ENCODE data around the gene PIK3CB. TPM values are rescaled to one million over a fixed set of nuclear protein-coding genes. Genes with fewer than 3 reads are reported as not detected.

PIK3CB gene
- total RNA-seq, 2 donors from 2014 or later, result 51.4 to 53.0 TPM

GRCh38 chr3:138863776-138864113 lies 29.0 kb upstream of the PIK3CB start:
- Histone ChIP-seq H3K36me3 (ENCODE audit: control insufficient read depth, insufficient read depth, low read length) (no peaks in the 10 kb centered on the region), H3K9me3 (ENCODE audit: control insufficient read depth, low read length) (no peaks in the 10 kb centered on the region), H3K9ac (ENCODE audit: extremely low read depth, low read length, poor library complexity, severe bottlenecking) (no peak overlapping the region), H3K27ac (ENCODE audit: low read depth, low read length) (no peak overlapping the region), H3K27me3 (ENCODE audit: control insufficient read depth, insufficient read depth, low read length, poor library complexity, severe bottlenecking) (no peaks in the 10 kb centered on the region), H3K4me1 (ENCODE audit: control insufficient read depth, insufficient read depth, low read length) (peaks cover 14% of the 10 kb centered on the region), H3K4me3 (ENCODE audit: low read length) (peak overlapping the region; percentile 67)
- Mint-ChIP-seq H3K9me3 (no peaks in the 10 kb centered on the region), H3K27me3 (ENCODE audit: insufficient read depth) (no peaks in the 10 kb centered on the region), H3K36me3 (ENCODE audit: low read depth) (no peaks in the 10 kb centered on the region), H3K4me3 (peak overlapping the region; percentile 16), H3K4me1 (peaks cover 28% of the 10 kb centered on the region), H3K27ac (peak overlapping the region; percentile 88)
- no peak for DNase-seq
- WGBS, 2 experiments (ENCODE audit: insufficient coverage in 1 of 2, insufficient read length in 1 of 2), result 77 to 91% methylated on average over 4 of the region's 4 CpGs
- TF ChIP-seq CTCF (conservative IDR thresholded peaks at IDR 0.05), result no peak

- no peaks in the 10 kb centered on the region for H3K36me3 Mint-ChIP-seq (ENCODE audit: low read depth)
- no peak for TF ChIP-seq CTCF (conservative IDR thresholded peaks at IDR 0.05)
- H3K4me1 ChIP-seq (ENCODE audit: control insufficient read depth, insufficient read depth, low read length), result peaks cover 14% of the 10 kb centered on the region
- peaks cover 28% of the 10 kb centered on the region for H3K4me1 Mint-ChIP-seq
- WGBS, 2 experiments (ENCODE audit: insufficient coverage in 1 of 2, insufficient read length in 1 of 2), result 17 to 19% methylated on average over 9 to 11 of the region's 11 CpGs
- peak overlapping the region; percentile 27 for H3K4me3 Mint-ChIP-seq
- peak overlapping the region; percentile 78 for H3K27ac ChIP-seq (ENCODE audit: low read depth, low read length)
- no peaks in the 10 kb centered on the region for H3K27me3 ChIP-seq (ENCODE audit: control insufficient read depth, insufficient read depth, low read length, poor library complexity, severe bottlenecking)
- H3K27ac Mint-ChIP-seq, result peak overlapping the region; percentile 88
- DNase-seq, result peak; percentile 87
- no peaks in the 10 kb centered on the region for H3K36me3 ChIP-seq (ENCODE audit: control insufficient read depth, insufficient read depth, low read length)
- peak overlapping the region; percentile 50 for H3K9ac ChIP-seq (ENCODE audit: extremely low read depth, low read length, poor library complexity, severe bottlenecking)
- H3K4me3 ChIP-seq (ENCODE audit: low read length), result peak overlapping the region; percentile 67
- H3K27me3 Mint-ChIP-seq (ENCODE audit: insufficient read depth), result no peaks in the 10 kb centered on the region
- H3K9me3 ChIP-seq (ENCODE audit: control insufficient read depth, low read length), result no peaks in the 10 kb centered on the region
- H3K9me3 Mint-ChIP-seq, result no peaks in the 10 kb centered on the region
These were observed 28.4 kb upstream of the PIK3CB start for GRCh38 chr3:138862924-138863775.

GRCh38 chr3:138862531-138862923 lies 27.8 kb upstream of the PIK3CB start:
- H3K27ac Mint-ChIP-seq, result peak overlapping the region; percentile 88
- H3K4me1 ChIP-seq (ENCODE audit: control insufficient read depth, insufficient read depth, low read length), result peaks cover 14% of the 10 kb centered on the region
- peak; percentile 80 for DNase-seq
- H3K9me3 Mint-ChIP-seq, result no peaks in the 10 kb centered on the region
- peaks cover 33% of the 10 kb centered on the region for H3K4me1 Mint-ChIP-seq
- no peak for TF ChIP-seq CTCF (conservative IDR thresholded peaks at IDR 0.05)
- peak overlapping the region; percentile 50 for H3K9ac ChIP-seq (ENCODE audit: extremely low read depth, low read length, poor library complexity, severe bottlenecking)
- peak overlapping the region; percentile 27 for H3K4me3 Mint-ChIP-seq
- no peaks in the 10 kb centered on the region for H3K9me3 ChIP-seq (ENCODE audit: control insufficient read depth, low read length)
- no peaks in the 10 kb centered on the region for H3K27me3 ChIP-seq (ENCODE audit: control insufficient read depth, insufficient read depth, low read length, poor library complexity, severe bottlenecking)
- H3K27me3 Mint-ChIP-seq (ENCODE audit: insufficient read depth), result no peaks in the 10 kb centered on the region
- no peaks in the 10 kb centered on the region for H3K36me3 Mint-ChIP-seq (ENCODE audit: low read depth)
- H3K4me3 ChIP-seq (ENCODE audit: low read length), result peak overlapping the region; percentile 67
- 6 to 8% methylated on average over 2 to 4 of the region's 4 CpGs for WGBS, 2 experiments (ENCODE audit: insufficient coverage in 1 of 2, insufficient read length in 1 of 2)
- H3K27ac ChIP-seq (ENCODE audit: low read depth, low read length), result peak overlapping the region; percentile 78
- no peaks in the 10 kb centered on the region for H3K36me3 ChIP-seq (ENCODE audit: control insufficient read depth, insufficient read depth, low read length)

Measured in endodermal cell (in vitro differentiated cells).